Activated naive CD4-positive, alpha-beta T cell treated with anti-CD3 and anti-CD28 coated beads, Interleukin-2, amount 50 U/mL, for 16 hours (primary cell): ENCODE data around the gene PLSCR4.
"Not testable (repeated sequence)": the region's sequence is repeated elsewhere in the genome, so short reads cannot be mapped to it uniquely, and the experiment has no call there.

Experiments
- DNase-seq: peaks from one replicate; pipeline ENCODE4 v3.0.0-alpha.2; 2020

The PLSCR4 gene

GRCh38 chr3:146250449-146251382 lies at the start of gene PLSCR4:
Gene PLSCR4 (minus strand): TSS chr3:146251105. CDS start chr3:146222071, 29,034 bp downstream.
- DNase-seq: peak; percentile 9

- DNase-seq: not testable (repeated sequence)
Observed at GRCh38 chr3:146293401-146293800, 42.5 kb upstream of the PLSCR4 start.

GRCh38 chr3:146283781-146284445 lies 33.0 kb upstream of the PLSCR4 start:
- no peak for DNase-seq

GRCh38 chr3:146280864-146281263 lies 30.0 kb upstream of the PLSCR4 start:
- DNase-seq: no peak

- no peak for DNase-seq
Observed at GRCh38 chr3:146279951-146280350, 29.0 kb upstream of the PLSCR4 start.

- no peak for DNase-seq
Observed at GRCh38 chr3:146279013-146279412, 28.1 kb upstream of the PLSCR4 start.

GRCh38 chr3:146277953-146278631 lies 27.2 kb upstream of the PLSCR4 start:
- DNase-seq: no peak

- no peak for DNase-seq
Observed at GRCh38 chr3:146275476-146275875, 24.6 kb upstream of the PLSCR4 start.

GRCh38 chr3:146274833-146275232 lies 23.9 kb upstream of the PLSCR4 start:
- DNase-seq: no peak

- DNase-seq: no peak
Observed at GRCh38 chr3:146273721-146274407, 23.0 kb upstream of the PLSCR4 start.

GRCh38 chr3:146271180-146271579 lies 20.3 kb upstream of the PLSCR4 start:
- DNase-seq: no peak

GRCh38 chr3:146269271-146269670 lies 18.4 kb upstream of the PLSCR4 start:
- DNase-seq: no peak

- no peak for DNase-seq
Observed at GRCh38 chr3:146268535-146269219, 17.8 kb upstream of the PLSCR4 start.

- DNase-seq: no peak
Observed at GRCh38 chr3:146265720-146266119, 14.8 kb upstream of the PLSCR4 start.

GRCh38 chr3:146262371-146263110 lies 11.6 kb upstream of the PLSCR4 start:
- no peak for DNase-seq

- DNase-seq: no peak
Observed at GRCh38 chr3:146259880-146260589, 9.1 kb upstream of the PLSCR4 start.

GRCh38 chr3:146256851-146257486 lies 6.1 kb upstream of the PLSCR4 start:
- DNase-seq: no peak

GRCh38 chr3:146252445-146252844 lies 1.5 kb upstream of the PLSCR4 start:
- not testable (repeated sequence) for DNase-seq

GRCh38 chr3:146249921-146250320 lies 984 bp downstream of the PLSCR4 start:
- DNase-seq: no peak

- no peak for DNase-seq
Observed at GRCh38 chr3:146247911-146248310, 3.0 kb downstream of the PLSCR4 start.
